Right lobe of liver (tissue), 4 donors: ENCODE results near the gene NAA50.

Source experiments
- CTCF ChIP-seq, 4 donors: fragments of 200-600 bp in 3 of 4; fragments of 450-650 bp in 1 of 4; IDR thresholded peaks; one replicate each; pipeline versions ENCODE4 v1.5.1 to v1.8.0; 2016 to 2022; ENCODE audit warnings: antibody characterized with exemption in 4 of 4, mild to moderate bottlenecking in 2 of 4
- POLR2A ChIP-seq: fragments of 450-650 bp; IDR thresholded peaks from one replicate; pipeline ENCODE4 v1.6.1; 2017; ENCODE audit warnings: antibody characterized with exemption, mild to moderate bottlenecking
- donor health status: DM: no; HTN: no; CAD: no.
- donor health status: DM: no; HTN: no; CAD: no.
- donor health status: DM: no; HTN: yes; CAD: no.

- TF ChIP-seq CTCF (IDR thresholded peaks at IDR 0.05) = no peak
- TF ChIP-seq POLR2A = no peak
Observed at GRCh38 chr3:113783980-113784379, 37.9 kb upstream of the NAA50 start.
